Measurements from ENCODE around the gene BLVRB.
"Not testable (repeated sequence)": the region's sequence is repeated elsewhere in the genome, so short reads cannot be mapped to it uniquely, and the experiment has no call there.

Gene BLVRB

DNA sequence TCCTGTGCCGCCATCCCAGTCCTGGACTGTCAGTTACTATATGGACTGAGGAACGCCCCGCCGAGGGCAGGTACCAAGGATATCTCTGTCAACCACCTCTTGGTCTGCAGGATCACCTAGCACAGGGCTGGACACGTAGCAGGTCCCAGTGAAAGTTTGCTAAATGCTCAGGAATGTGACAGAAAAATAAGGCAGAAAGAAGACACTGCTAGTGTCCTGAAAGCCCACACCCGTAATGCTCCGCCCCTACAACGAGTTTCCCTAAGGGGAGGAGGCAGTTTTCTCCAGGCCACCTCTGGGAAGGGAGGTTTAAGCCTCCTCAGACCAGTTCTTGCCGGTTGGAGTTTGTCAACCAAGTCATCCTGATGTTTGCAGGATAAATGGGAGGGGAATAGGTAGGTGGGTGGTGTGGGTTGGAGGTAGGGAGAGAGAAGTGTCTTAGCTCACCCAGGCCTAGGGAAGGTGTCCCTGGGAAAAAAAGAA is 19.7 kb downstream of the BLVRB start:
- no peak for DNase-seq

DNA sequence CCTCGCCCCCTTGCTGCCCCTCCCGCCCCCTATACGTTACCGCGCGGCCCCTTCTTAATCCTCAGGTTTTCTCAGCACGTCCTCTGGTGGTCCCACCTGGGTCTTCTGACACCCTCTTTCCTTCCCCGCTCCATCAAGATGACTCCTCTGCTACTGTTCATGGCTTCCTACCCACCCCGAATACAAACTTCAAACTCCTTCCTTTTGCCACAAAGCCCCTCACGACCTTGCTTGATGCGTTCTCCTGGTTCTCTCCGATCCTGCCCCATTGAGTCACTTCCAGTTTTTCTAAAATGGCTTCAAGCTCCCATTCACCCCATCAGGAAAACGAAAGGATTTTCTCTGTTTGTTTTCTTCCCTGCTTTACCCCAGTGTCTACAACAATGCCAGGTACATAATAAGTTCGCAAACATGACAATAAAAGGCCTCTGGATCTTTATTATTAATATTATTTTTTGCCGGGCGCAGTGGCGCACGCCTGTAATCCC is 20.7 kb downstream of the BLVRB start:
- no peak for DNase-seq

DNA sequence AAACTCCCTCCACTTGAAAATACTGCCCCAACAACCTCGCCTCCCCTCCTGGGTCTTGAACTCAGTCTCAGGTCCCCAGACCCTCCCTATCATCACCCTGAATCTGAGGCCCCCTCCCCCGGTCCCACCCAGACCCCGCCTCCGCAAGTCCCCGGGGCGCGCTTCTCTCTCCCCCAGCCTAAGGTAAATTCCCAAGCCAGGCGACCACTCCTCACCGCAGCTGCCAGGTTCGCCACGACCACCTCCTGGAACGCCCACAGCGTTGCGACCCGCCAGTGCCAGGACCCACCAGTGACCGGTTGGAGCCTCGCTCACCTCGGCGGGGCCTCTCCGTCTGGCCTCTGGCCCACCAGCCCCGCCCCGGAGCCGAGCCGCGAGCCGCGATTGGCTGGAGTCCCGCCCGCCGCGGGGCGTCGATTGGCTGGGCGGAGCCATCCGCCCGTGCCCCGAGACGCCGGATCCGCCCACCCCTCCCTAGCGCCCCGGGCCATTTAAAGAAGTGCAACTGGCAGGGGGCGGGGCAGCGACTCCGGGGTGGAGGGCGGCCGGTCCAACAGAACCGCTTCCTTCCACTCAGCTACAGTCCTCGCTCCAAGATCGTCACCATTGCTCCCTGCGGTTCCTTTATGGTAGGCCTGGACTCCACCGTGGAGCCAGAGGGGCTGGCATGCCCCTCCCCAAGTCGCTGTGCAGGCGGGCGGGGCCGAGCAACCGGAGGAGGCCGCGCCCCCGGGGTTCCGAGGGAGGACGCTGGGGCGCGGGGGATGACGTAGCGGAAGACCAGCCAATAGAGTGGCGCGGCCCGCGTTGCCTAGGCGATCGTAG is 21.3 kb downstream of the BLVRB start, which contains the start of gene SERTAD3:
SERTAD3 (minus strand) TSS at position 336 of the 825 bp plus-strand sequence. CDS start 2,255 bp downstream, outside the sequence.
- DNase-seq: peak; percentile 96 to 98

DNA sequence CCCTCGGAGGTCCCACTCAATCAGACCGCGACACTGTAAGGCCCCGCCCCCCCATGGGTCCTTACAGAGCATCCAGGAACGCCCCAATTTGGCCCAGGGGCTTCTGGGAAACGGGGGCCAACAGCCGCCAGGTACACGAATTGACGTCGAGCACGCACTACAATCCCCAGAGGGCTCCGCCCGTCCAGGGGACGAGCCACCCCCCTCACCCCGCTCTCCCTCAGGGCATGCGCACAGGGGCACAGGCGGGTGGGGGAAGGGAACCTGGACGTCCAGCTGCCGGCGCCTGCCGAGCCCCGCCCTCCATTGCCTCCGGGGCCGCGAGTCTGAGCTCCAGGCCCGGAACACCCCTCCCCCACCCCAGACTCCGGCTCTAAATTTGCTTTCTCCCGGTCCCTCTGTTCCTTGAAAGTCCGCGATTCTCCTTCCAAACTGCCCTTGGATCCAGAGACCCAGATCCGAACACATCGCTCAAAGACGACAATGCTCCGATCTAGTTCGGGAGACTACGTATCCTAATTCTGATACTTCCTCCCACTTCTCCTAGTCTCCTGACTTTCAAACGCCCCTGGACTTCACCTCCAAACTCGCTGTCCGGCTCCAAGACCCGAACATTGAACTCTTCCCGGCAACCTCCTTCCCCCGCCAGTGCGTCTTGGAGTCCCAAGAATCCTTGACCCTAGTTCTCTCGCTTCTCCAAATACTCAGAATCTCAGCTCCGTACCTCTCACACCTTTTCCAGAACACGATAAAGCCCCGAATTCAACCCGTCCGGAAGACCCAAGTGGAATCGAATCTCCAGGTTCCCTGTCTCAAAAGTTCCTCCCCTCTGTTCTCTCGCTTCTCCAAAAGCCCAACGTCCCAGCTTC is 22.2 kb downstream of the BLVRB start:
- peak; percentile 99 to 100 for DNase-seq

DNA sequence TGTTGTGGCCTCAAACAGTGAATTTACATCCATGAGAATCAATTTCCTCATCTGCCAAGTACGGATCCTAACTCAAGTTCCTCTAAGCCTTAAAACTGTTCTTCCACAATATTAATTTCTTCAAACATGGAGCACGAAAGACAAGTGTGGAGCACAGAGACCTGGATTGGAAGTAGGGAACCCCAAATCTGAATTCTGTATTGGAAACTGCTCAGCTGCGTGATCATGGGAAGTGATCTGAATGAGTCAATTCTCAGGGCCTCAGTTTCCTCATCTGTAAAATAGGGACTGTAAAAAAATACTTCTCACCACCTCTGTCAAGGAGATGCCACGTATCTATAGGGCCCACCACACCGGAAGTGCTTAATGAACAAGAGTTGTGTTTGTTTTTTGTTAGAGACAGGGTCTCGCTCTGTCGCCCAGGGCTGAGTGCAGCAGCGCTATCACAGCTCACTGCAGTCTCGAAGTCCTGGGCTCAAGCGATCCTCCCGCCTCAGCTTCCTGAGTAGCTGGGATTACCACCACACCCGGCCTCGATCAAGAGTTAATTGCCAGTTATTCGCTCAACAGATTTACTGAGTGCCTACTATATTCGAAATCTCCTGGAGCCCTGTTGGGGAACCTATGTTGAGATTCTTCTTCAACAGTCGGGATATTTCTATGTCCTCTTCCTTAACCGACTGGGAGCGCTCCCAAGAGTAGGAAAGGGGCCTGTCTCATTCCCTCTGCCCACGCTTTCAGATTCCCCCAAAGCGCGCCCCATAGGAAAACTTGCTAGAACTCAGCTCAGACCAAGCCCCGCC is 23.0 kb downstream of the BLVRB start:
- DNase-seq: no peak

DNA sequence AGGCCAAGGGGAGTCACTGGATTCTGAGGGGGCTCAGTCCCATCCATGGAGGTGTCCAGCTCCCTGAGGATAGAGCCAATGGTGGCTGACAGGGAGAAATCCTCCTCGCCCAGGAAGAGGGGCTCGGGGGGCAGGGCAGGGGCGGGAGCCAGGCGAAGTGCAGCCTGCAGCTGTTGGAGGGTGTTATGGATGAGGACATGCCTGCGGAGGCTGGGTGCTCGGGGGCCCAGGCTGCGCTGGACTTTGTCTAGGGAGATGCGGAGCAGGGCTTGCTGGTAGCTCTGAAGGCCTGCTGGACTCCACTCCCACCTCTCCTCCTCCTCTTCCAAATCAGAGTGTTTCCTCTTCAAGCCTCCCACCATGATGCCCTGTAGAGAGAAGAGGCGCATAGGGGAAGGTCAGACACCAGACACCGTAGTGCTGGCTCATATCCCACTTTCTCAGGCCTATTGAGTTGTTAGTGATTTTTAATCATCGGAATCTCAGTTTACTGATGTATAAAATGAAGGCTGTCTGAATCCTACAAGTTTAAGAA is 23.8 kb downstream of the BLVRB start:
- no peak for DNase-seq

DNA sequence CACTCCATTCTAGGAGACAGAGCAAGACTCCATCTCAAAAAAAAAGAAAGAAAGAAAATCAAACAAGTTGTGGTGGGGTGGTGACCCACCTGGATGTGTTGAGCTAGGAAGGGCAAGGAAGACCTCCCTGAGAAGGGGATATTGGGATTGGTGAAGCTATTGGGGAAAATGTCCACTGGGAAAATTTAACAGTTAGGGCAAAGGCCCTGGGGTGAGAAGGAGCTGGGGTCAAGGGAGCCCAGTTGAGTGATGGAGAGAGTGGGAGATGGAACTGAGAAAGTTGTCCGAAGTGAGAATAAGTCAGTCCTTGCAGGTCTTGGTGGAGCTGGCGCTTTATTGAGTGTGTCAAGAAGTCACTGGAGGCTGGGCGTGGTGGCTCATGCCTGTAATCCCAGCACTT is 27.3 kb downstream of the BLVRB start:
- DNase-seq: no peak

DNA sequence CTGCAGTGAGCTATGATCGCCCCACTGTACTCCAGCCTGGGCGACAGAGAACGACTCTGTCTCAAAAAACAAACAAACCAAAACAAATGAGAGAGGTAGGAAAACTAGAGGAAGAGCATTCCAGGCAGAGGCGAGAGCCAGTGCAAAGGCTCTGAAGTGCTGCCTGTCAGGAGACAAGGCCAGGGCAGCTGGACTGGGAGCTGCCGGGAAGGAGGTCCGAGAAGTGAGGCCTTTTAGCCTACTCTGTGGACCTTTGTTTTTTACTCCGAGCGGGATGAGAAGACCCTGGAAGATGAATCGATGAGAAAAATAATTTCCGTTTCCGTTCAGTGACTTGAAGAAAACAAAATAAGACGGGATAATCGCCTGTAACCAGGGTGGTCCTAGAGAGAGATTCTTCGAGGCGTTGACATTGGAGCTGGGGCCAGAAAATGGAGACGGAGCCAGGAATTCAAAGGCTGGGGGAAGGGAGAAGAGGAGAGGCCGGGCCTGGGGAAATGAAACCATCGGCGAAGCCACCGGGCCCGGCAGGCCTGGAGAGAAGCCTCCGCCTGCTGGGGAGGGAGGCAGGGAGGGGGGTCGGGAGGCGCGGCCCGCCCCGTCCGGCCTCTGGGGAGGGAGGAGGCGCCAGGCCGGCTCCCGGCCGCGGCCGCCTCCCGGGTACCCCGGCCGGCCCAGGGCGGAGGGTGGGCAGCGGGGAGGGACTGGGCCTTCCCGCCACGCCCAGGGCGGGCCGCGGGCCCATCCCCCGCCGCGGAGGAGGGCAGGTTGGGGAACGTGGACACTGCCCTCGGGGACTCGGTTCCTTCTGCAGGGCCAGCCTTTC is 31.9 kb downstream of the BLVRB start:
- DNase-seq: no peak

DNA sequence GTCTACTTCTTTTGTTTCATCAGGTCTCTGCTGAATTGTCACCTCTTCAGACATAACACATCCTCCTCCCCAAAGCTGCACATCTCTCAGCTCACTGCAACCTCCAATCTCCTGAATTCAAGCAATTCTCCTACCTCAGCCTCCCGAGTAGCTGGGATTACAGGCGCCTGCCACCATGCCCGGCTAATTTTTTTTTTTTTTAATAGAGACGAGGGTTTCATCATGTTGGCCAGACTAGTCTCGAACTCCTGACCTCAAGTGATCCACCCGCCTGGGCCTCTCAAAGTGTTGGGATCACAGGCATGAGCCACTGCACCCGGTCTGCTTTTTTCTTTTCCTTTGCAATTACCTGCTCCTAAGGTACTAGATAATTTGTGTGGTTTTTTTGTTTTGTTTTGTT is 32.8 kb downstream of the BLVRB start:
- not testable (repeated sequence) for DNase-seq

DNA sequence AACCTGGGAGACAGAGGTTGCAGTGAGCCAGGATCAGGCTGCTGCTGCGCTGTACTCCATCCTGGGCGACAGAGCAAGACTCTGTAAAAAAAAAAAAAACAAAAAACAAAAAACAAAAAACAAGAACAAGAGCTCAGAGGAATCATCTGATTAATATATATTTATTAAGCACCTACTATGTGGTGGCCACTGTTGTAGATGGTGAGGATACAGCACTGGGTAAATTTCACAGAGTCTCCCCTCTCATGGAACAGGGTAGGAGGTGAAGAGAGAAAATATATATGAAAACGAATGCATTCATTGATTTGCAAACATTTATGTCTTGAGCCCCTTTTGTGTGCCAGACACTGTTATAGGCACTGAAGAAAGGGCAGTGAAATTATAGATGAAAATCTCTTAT is 33.8 kb downstream of the BLVRB start:
- no peak for DNase-seq

DNA sequence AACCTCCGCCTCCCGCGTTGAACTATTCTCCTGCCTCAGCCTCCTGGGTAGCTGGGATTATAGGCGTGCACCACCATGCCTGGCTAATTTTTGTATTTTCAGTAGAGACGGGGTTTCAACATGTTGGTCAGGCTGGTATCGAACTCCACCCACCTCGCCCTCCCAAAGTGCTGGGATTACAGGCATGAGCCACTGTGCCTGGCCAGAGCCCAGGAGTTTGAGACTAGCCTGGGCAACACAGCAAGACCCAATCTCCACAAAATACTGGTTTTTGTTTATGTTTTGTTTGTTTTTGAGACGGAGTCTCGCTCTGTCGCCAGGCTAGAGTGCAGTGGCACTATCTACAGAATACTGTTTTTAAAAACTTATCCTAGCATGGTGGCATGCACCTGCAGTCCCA is 35.3 kb downstream of the BLVRB start:
- DNase-seq: not testable (repeated sequence)

DNA sequence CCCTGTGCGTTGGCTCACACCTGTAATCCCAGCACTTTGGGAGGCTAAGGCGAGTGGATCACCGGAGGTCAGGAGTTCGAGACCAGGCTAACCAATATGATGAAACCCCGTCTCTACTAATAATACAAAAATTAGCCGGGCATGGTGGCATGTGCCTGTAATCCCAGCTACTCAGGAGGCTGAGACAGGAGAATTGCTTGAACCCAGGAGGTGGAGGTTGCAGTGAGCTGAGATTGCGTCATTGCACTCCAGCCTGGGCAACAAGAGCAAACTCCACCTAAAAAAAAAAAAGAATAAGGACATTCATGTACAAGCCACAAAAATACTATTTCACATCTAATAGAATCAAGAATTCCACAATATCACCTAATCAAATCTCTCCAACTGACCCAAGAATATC is 37.3 kb downstream of the BLVRB start:
- DNase-seq: not testable (repeated sequence)

DNA sequence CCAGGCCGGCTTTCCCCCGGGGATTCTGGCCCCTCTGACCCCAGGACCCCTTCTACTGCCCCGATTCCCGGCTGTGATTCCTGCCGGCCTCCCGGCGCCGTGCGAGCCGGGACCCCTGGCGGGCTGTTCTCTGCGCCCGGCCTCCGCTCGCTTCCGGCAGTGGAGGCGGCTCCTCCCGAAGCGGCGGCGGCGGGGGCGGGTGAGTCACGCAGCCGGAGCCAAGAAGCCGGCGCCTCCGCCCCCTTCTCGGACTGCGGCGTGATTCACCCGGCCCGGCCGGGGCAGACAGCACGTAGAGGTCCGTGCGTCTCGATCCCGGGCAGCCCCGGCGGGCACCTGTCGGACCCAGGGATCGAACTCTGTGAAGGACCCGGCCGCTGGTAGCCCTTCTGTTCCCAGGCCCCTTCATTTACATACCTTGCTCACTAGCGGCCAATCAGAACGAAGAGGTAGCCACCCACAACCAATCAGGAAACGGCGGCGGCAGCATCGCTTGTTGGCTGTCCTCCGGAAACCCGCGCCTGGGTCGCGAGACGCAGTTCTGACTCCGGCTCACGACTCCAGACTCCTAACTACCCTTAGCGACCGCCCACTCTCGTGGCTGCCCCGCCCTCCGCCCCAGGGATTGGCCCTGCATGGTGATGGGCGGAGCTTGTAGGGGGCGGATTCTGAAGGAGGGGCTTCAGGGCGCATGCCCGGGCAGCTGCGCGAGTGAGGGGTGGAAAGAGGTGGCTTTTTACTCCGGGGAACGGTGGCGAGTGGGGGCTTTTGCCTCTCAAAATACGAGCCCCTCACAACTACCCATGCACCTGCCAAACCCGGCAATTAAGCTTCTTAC is 39.9 kb downstream of the BLVRB start, which contains the start of gene SERTAD1:
SERTAD1 (minus strand) TSS at position 543 of the 838 bp plus-strand sequence. CDS start 2,446 bp downstream, outside the sequence.
- peak; percentile 98 to 100 for DNase-seq

DNA sequence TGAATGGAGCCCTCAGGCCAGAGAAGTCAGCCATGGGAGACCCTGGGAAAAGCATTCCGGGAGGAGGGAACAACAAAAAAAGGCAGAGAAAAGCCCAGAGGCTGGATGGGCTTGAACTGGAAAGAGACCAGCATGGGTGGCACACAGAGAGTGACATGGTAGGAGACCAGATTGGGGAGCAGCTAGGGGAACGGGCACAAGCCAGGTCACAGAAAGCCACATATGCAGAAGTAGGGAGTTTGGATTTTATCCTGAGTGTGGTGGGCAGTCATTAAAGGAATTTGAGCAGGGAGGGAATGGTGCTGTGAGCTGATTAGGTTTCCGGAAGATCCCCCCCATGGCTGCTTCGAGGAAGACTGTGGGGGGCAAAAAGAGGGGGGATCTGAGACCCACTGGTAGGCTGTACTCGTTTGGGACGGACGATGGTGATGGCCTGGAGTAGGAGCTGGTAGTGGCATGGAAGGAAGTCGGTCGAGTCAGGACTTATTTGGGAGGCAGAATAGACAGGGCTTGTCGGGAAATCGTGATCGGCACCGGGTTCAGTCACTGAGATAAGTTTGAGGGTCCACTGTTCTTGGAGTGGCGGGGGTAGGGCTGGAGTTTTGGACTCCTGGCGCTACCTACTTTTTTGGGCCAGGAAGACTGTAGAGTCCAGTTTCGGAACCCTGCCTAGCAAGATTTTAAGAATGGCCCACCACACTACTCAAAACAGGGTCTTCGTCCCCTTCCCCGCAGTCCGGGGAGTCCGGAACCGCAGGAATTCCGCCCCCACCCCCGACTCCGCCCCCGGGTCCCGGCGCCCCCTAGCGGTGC is 40.7 kb downstream of the BLVRB start:
- DNase-seq: no peak

DNA sequence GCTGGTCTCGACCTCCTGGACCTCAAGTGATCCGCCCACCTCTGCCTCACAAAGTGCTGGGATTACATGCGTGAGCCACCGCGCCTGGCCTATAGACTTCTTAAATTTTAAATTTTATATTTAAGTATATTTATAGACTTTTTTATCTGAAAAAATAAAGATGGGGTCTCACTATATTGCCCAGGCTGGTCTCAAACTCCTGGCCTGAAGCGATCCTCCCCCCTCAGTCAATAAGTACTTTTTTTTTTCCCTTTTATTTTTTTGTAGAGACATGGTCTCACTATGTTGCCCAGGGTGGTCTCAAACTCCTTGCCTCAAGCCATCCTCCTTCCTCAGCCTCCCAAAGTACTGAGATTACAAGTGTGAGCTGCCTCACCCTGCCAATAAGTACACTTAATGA is 41.6 kb downstream of the BLVRB start:
- DNase-seq: no peak

DNA sequence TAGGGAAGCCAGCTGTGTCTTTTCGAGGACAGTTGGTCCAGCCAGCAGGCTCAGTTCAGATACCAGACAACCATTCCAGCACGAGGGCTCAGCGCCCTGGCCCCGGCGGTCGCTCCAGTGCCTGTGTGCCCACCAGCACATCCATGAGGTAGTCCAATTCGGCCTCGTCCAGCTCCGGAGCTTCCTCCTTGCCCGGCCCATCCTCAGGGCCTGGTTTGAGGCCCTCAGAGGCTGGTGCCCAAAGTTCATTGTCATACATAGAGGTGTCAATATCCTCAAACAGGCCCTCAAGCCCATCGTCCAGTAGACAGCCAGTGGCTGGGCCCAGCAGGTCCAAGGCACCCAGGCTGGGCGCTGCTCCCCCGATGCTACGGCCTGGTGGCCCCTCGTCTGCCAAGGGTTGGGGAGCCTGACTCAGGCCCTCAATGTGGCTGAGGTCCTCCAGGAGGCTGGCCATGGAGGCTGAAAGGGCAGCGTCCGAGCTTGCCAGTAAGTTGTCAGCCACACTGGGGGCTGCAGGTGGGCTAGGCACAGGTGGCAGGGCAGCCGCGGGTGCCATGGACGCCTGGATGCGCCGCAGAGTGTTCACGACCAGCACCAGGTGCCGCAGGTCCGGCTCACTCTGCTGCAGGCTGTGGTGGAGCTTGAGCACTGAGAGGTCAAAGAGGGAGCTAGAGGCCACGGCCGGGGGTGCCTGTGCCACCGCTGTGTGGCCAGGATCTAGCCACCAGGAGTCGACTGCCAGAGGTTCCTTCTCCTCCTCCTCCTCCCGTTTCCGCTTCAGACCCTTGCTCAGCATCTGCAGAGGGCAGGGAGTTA is 42.6 kb downstream of the BLVRB start:
- DNase-seq: no peak

DNA sequence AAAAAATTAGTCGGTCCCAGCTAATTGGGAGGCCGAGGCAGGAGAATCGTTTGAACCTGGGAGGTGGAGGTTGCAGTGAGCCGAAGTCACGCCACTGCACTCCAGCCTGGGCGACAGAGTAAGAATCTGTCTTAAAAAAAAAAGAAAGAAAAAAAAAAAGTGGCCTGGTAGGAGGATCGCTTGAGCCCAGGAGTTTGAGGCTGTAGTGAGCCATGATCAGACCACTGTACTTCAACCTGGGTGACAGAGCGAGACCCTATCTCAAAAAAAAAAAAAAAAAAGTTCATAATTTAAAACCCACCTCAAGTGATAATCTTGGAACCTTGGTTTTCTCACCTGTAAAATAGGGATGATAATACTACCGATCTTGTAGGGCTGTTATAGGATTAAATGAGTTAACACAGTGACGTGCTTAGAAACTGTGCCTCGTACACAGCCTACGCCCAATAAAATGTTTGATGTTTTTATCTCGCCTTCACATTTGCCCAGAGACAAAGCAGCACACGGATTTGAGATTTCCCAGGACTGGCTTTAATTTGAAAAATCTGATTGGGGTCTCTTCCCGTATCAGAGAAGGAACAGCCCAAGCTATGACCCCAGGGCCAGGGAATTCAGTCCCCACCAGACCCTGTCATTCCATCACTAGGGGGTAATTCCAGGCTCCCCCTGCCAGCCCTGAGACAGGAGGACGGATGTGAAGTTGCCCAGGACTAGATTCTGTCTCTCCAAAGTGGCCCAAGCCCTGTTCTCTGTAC is 43.4 kb downstream of the BLVRB start:
- DNase-seq: no peak

Measured in NCI-H446 (cell line).